ENCODE measurements around the gene TRAF3. TPM values are rescaled to one million over a fixed set of nuclear protein-coding genes. Genes with fewer than 3 reads are reported as not detected.

Gene TRAF3
- total RNA-seq, 1 donor from 2014 or later, result 35.3 TPM

DNA sequence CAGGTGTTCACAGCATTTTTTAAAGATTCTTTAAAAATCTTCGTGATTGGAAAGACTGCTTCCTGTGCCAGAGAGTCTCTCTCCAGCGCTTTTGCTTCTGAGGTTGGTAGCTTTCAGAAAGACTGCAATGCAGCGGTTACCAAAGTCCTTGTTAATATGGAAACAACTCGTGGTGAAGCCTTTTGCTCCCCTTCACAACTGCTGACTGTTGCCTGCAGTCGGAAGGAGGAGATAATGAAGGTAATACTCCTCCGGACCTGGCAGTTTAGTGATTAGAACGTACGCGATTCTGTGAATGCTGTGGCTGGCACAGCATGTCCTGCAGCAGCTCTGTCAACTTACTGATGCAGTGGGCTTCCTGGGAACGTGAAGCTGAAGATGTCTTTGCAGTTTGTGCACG is 50.9 kb downstream of the TRAF3 start:
- Histone ChIP-seq H3K36me3 (ENCODE audit: control insufficient read depth, insufficient read depth, low read length) (peaks cover 8% of the 10 kb centered on the region), H3K27me3 (ENCODE audit: control insufficient read depth, insufficient read depth, low read length) (no peaks in the 10 kb centered on the region), H3K4me3 (ENCODE audit: low read depth, low read length) (no peak overlapping the region)
- DNase-seq (ENCODE audit: low read depth), result no peak
- TF ChIP-seq, protein P1, sequence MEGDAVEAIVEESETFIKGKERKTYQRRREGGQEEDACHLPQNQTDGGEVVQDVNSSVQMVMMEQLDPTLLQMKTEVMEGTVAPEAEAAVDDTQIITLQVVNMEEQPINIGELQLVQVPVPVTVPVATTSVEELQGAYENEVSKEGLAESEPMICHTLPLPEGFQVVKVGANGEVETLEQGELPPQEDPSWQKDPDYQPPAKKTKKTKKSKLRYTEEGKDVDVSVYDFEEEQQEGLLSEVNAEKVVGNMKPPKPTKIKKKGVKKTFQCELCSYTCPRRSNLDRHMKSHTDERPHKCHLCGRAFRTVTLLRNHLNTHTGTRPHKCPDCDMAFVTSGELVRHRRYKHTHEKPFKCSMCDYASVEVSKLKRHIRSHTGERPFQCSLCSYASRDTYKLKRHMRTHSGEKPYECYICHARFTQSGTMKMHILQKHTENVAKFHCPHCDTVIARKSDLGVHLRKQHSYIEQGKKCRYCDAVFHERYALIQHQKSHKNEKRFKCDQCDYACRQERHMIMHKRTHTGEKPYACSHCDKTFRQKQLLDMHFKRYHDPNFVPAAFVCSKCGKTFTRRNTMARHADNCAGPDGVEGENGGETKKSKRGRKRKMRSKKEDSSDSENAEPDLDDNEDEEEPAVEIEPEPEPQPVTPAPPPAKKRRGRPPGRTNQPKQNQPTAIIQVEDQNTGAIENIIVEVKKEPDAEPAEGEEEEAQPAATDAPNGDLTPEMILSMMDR (IDR thresholded peaks at IDR 0.05; ENCODE audit: insufficient read depth, low read length, severe bottlenecking), result no peak
- FAIRE-seq, result no peak

- Histone ChIP-seq H3K36me3 (ENCODE audit: control insufficient read depth, insufficient read depth, low read length) (peaks cover 8% of the 10 kb centered on the region), H3K4me3 (ENCODE audit: low read depth, low read length) (no peak overlapping the region), H3K27me3 (ENCODE audit: control insufficient read depth, insufficient read depth, low read length) (no peaks in the 10 kb centered on the region)
- DNase-seq (ENCODE audit: low read depth) (no peak), FAIRE-seq (no peak)
- TF ChIP-seq, protein P1 (IDR thresholded peaks at IDR 0.05; ENCODE audit: insufficient read depth, low read length, severe bottlenecking), result no peak
Observed at GRCh38 chr14:102829016-102829548, 51.8 kb downstream of the TRAF3 start.

DNA sequence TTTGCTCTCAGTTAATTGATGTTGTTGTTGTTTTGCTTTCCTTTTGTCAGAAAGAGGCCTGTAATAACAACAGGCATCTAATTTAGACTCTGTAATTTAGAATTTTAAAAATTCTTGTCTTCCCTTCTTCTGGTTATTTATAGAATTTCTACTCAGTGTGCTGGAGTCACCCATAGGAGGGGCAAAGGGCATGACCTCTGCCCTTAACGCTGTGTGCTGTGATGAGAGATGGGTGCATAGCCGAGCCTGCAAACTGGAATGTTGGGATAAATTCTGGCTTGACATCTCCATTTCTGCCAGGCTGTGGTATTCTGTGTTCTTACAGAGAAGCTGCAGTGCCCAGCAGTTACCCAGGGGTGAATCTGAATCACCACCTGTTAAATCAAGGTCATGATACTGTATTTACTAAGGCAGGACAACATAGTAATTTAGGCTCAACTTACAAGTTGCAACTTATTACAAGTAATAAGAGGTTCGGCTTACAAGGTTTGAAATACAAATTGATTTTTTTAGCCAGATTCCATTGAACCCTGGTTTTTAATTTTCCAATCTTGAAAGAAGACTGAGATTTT is 53.3 kb downstream of the TRAF3 start:
- no peak for FAIRE-seq
- H3K36me3 ChIP-seq (ENCODE audit: control insufficient read depth, insufficient read depth, low read length), result peaks cover 8% of the 10 kb centered on the region
- DNase-seq (ENCODE audit: low read depth), result no peak
- H3K27me3 ChIP-seq (ENCODE audit: control insufficient read depth, insufficient read depth, low read length), result no peaks in the 10 kb centered on the region
- TF ChIP-seq, protein P1 (IDR thresholded peaks at IDR 0.05; ENCODE audit: insufficient read depth, low read length, severe bottlenecking), result no peak
- no peak overlapping the region for H3K4me3 ChIP-seq (ENCODE audit: low read depth, low read length)

- no peaks in the 10 kb centered on the region for H3K27me3 ChIP-seq (ENCODE audit: control insufficient read depth, insufficient read depth, low read length)
- no peak overlapping the region for H3K4me3 ChIP-seq (ENCODE audit: low read depth, low read length)
- H3K36me3 ChIP-seq (ENCODE audit: control insufficient read depth, insufficient read depth, low read length), result peaks cover 6% of the 10 kb centered on the region
- no peak for DNase-seq (ENCODE audit: low read depth)
- TF ChIP-seq, protein P1 (IDR thresholded peaks at IDR 0.05; ENCODE audit: insufficient read depth, low read length, severe bottlenecking), result no peak
- no peak for FAIRE-seq
Observed at GRCh38 chr14:102831163-102831804, 54.0 kb downstream of the TRAF3 start.

DNA sequence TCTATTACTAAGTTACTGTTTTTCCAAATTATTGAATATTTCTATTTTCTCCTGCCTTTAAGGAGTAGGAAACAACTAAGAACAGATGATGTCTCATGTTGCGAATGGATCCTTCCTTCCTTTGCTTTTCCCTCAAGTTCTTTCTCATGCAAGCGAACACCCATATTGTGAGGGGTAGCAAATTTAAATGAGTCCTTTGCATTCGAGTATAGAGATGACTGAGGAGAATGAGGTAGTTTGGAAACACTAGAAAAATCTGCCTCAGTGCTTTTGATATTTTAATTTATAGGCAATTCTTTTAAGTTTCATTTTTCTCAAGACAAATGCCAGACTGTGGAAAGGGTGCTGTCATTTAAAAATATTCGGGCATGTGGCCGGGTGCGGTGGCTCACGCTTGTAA is 56.1 kb downstream of the TRAF3 start:
- peaks cover 4% of the 10 kb centered on the region for H3K36me3 ChIP-seq (ENCODE audit: control insufficient read depth, insufficient read depth, low read length)
- no peak overlapping the region for H3K4me3 ChIP-seq (ENCODE audit: low read depth, low read length)
- no peaks in the 10 kb centered on the region for H3K27me3 ChIP-seq (ENCODE audit: control insufficient read depth, insufficient read depth, low read length)
- DNase-seq (ENCODE audit: low read depth), result no peak
- TF ChIP-seq, protein P1 (IDR thresholded peaks at IDR 0.05; ENCODE audit: insufficient read depth, low read length, severe bottlenecking), result no peak
- no peak for FAIRE-seq
